PC-9 (cell line): Measurements from ENCODE around the gene FAM81A. TPM values are rescaled to one million over a fixed set of nuclear protein-coding genes. Genes with fewer than 3 reads are reported as not detected.

Source experiments
- BruUV-seq: library from RNA; stranded (reverse); fragments of 400-500 nt; replicated peaks from 2 replicates; lab custom pipeline; 2021; lab: Mats Ljungman, UMichigan
- CTCF ChIA-PET: fragments of 300-600 bp; sonication (Branson Sonifier 250); formaldehyde crosslinking; loops from one replicate; lab custom pipeline; 2022; ENCODE audit warnings: antibody characterized with exemption; lab: Charles Lee
- POLR2A ChIA-PET: fragments of 300-600 bp; sonication (Branson Sonifier 250); formaldehyde crosslinking; loops from one replicate; lab custom pipeline; 2022; ENCODE audit warnings: antibody characterized with exemption; ENCODE audit not compliant: unreplicated experiment; lab: Charles Lee
- DNase-seq, 2 experiments: peaks; one replicate each; pipeline versions ENCODE4 v3.0.0 to v3.0.0-alpha.2; 2015 to 2022; ENCODE audit warnings: mixed read lengths in 1 of 2
- H2AFZ ChIP-seq: fragments of 200-600 bp; sonication (generic); 2 replicates; pipeline ENCODE4 v1.8.1; 2017; ENCODE audit warnings: antibody characterized with exemption
- H3F3A ChIP-seq: fragments of 200-600 bp; sonication (generic); 2 replicates; pipeline ENCODE4 v1.8.1; 2017; ENCODE audit warnings: antibody characterized with exemption, mild to moderate bottlenecking, low read depth; ENCODE audit not compliant: insufficient read depth
- H3K27ac ChIP-seq: fragments of 200-600 bp; sonication (generic); 2 replicates; pipeline ENCODE4 v1.6.1; 2016; ENCODE audit warnings: mixed run types
- H3K27me3 ChIP-seq: fragments of 200-600 bp; sonication (generic); 2 replicates; pipeline ENCODE4 v1.6.1; 2016; ENCODE audit warnings: low read depth, mixed run types; ENCODE audit not compliant: insufficient read depth
- H3K36me3 ChIP-seq: fragments of 200-600 bp; sonication (generic); 2 replicates; pipeline ENCODE4 v1.6.1; 2016; ENCODE audit warnings: low read depth, mixed run types
- H3K4me1 ChIP-seq: fragments of 200-600 bp; sonication (generic); replicated peaks from 2 replicates; pipeline ENCODE4 v1.6.1; 2016; ENCODE audit warnings: mixed run types; ENCODE audit not compliant: insufficient read depth
- H3K4me2 ChIP-seq: fragments of 200-600 bp; sonication (generic); 2 replicates; pipeline ENCODE4 v1.6.1; 2017; ENCODE audit warnings: mixed run types
- H3K4me3 ChIP-seq: fragments of 200-600 bp; sonication (generic); 2 replicates; pipeline ENCODE4 v1.6.1; 2016; ENCODE audit warnings: mixed run types
- H3K79me2 ChIP-seq: fragments of 200-600 bp; sonication (generic); 2 replicates; pipeline ENCODE4 v1.6.1; 2017; ENCODE audit warnings: low read depth, mixed run types
- H3K9me2 ChIP-seq: fragments of 200-600 bp; sonication (generic); 2 replicates; pipeline ENCODE4 v1.8.1; 2017; ENCODE audit warnings: mild to moderate bottlenecking; ENCODE audit not compliant: insufficient read depth
- H3K9me3 ChIP-seq: fragments of 200-600 bp; sonication (generic); 2 replicates; pipeline ENCODE4 v1.8.1; 2016; ENCODE audit warnings: low read depth; ENCODE audit not compliant: insufficient read depth
- H4K20me1 ChIP-seq: fragments of 200-600 bp; sonication (generic); 2 replicates; pipeline ENCODE4 v1.8.1; 2017; ENCODE audit not compliant: insufficient read depth
- CTCF ChIP-seq: fragments of 200-600 bp; sonication (generic); conservative IDR thresholded peaks from 2 replicates; pipeline ENCODE4 v1.6.1; 2017; ENCODE audit warnings: mixed run types, antibody characterized with exemption, mild to moderate bottlenecking, moderate library complexity
- EZH2 ChIP-seq: fragments of 200-600 bp; sonication (generic); IDR thresholded peaks from 2 replicates; pipeline ENCODE4 v1.8.0; 2017; ENCODE audit warnings: antibody characterized with exemption, low read depth
- intact Hi-C: fragments of 100-400 bp; cut with micrococcal nuclease; formaldehyde crosslinking; loops from one replicate; pipeline ENCODE4 v1.10.0; 2022; ENCODE audit not compliant: unreplicated experiment
- total RNA-seq: library from RNA; stranded (reverse); gene quantifications from 2 replicates; pipeline ENCODE4 v1.2.3, GENCODE V29; 2021

The FAM81A gene
- total RNA-seq, 1 experiment from 2014 or later: 7.0 TPM

- H3K4me3 ChIP-seq: no peak overlapping the region
- H3K4me2 ChIP-seq: peak overlapping the region; percentile 68
These were observed 18.1 kb downstream of the FAM81A start for GRCh38 chr15:59456114-59456513.

GRCh38 chr15:59457103-59457502 is 19.1 kb downstream of the FAM81A start:
- POLR2A ChIA-PET: interaction anchor here (0.6 kb wide), 1 partner anchor 424 kb away, joined by 3 read pairs; no protein-coding TSS in a partner anchor
- peak; percentile 27 to 72 for DNase-seq

More at GRCh38 chr15:59456114-59456513, 18.1 kb downstream of the FAM81A start:
- Histone ChIP-seq H3K27ac (peak overlapping the region; percentile 60), H3K27me3 (no peaks in the 10 kb centered on the region), H4K20me1 (no peaks in the 10 kb centered on the region), H3K9me3 (no peaks in the 10 kb centered on the region), H3F3A (peaks cover 6% of the 10 kb centered on the region; the same call in 1 of the 2 replicates), H2AFZ (0 out of 2 replicates have a peak overlapping the region, but pooled peaks have one; percentile 54), H3K4me1 (peaks cover 27% of the 10 kb centered on the region), H3K79me2 (no peaks in the 10 kb centered on the region), H3K9me2 (no peaks in the 10 kb centered on the region), H3K36me3 (no peaks in the 10 kb centered on the region)
- intact Hi-C loops: no loop called here
- ChIA-PET POLR2A (no interaction called here), CTCF (no interaction called here)
- BruUV-seq: no TSS peak
- peak; percentile 67 to 73 for DNase-seq
- TF ChIP-seq CTCF: no peak
- TF ChIP-seq EZH2: no peak

GRCh38 chr15:59461521-59461920 is 23.5 kb downstream of the FAM81A start:
- Histone ChIP-seq H3K36me3 (no peaks in the 10 kb centered on the region), H3K79me2 (no peaks in the 10 kb centered on the region), H2AFZ (no peak overlapping the region), H3F3A (peaks cover 3% of the 10 kb centered on the region; the same call in 1 of the 2 replicates), H3K4me2 (no peak overlapping the region), H4K20me1 (no peaks in the 10 kb centered on the region), H3K4me3 (no peak overlapping the region), H3K27ac (no peak overlapping the region), H3K4me1 (peaks cover 14% of the 10 kb centered on the region), H3K9me2 (no peaks in the 10 kb centered on the region), H3K9me3 (no peaks in the 10 kb centered on the region), H3K27me3 (no peaks in the 10 kb centered on the region)
- CTCF ChIA-PET: no interaction called here
- no peak for DNase-seq
- TF ChIP-seq CTCF (no peak), EZH2 (no peak)
- BruUV-seq: no TSS peak
- POLR2A ChIA-PET: no interaction called here
- intact Hi-C loops: no loop called here

More at GRCh38 chr15:59457103-59457502, 19.1 kb downstream of the FAM81A start:
- no TSS peak for BruUV-seq
- H3K27me3 ChIP-seq: no peaks in the 10 kb centered on the region
- H3K4me1 ChIP-seq: peaks cover 27% of the 10 kb centered on the region
- no peaks in the 10 kb centered on the region for H4K20me1 ChIP-seq
- peak overlapping the region; percentile 68 for H3K4me2 ChIP-seq
- H2AFZ ChIP-seq: no peak overlapping the region
- no peak overlapping the region for H3K4me3 ChIP-seq
- no peaks in the 10 kb centered on the region for H3K36me3 ChIP-seq
- peaks cover 6% of the 10 kb centered on the region; the same call in 1 of the 2 replicates for H3F3A ChIP-seq
- H3K27ac ChIP-seq: peak overlapping the region; percentile 60
- CTCF ChIA-PET: no interaction called here
- H3K79me2 ChIP-seq: no peaks in the 10 kb centered on the region
- H3K9me2 ChIP-seq: no peaks in the 10 kb centered on the region
- TF ChIP-seq EZH2: no peak
- intact Hi-C loops: no loop called here
- no peaks in the 10 kb centered on the region for H3K9me3 ChIP-seq
